GM12801 (cell line): Measurements from ENCODE around the gene C3.

Experiments used
- TF ChIP-seq, protein P1 (sequence below): IDR thresholded peaks from one replicate; pipeline ENCODE4 v1.5.1; 2011; ENCODE audit warnings: control low read depth; ENCODE audit not compliant: insufficient read length; ENCODE audit errors: extremely low read depth

C3 gene

GRCh38 chr19:6752256-6753177 lies 32.1 kb upstream of the C3 start:
- TF ChIP-seq, protein P1, sequence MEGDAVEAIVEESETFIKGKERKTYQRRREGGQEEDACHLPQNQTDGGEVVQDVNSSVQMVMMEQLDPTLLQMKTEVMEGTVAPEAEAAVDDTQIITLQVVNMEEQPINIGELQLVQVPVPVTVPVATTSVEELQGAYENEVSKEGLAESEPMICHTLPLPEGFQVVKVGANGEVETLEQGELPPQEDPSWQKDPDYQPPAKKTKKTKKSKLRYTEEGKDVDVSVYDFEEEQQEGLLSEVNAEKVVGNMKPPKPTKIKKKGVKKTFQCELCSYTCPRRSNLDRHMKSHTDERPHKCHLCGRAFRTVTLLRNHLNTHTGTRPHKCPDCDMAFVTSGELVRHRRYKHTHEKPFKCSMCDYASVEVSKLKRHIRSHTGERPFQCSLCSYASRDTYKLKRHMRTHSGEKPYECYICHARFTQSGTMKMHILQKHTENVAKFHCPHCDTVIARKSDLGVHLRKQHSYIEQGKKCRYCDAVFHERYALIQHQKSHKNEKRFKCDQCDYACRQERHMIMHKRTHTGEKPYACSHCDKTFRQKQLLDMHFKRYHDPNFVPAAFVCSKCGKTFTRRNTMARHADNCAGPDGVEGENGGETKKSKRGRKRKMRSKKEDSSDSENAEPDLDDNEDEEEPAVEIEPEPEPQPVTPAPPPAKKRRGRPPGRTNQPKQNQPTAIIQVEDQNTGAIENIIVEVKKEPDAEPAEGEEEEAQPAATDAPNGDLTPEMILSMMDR, result no peak

GRCh38 chr19:6751189-6751588 lies 30.7 kb upstream of the C3 start:
- TF ChIP-seq, protein P1, result no peak

- TF ChIP-seq, protein P1, result no peak
These were observed 29.6 kb upstream of the C3 start for GRCh38 chr19:6750062-6750461.

- TF ChIP-seq, protein P1, result no peak
These were observed 25.5 kb upstream of the C3 start for GRCh38 chr19:6745965-6746364.

GRCh38 chr19:6744381-6745301 lies 24.2 kb upstream of the C3 start:
- TF ChIP-seq, protein P1, result no peak

DNA sequence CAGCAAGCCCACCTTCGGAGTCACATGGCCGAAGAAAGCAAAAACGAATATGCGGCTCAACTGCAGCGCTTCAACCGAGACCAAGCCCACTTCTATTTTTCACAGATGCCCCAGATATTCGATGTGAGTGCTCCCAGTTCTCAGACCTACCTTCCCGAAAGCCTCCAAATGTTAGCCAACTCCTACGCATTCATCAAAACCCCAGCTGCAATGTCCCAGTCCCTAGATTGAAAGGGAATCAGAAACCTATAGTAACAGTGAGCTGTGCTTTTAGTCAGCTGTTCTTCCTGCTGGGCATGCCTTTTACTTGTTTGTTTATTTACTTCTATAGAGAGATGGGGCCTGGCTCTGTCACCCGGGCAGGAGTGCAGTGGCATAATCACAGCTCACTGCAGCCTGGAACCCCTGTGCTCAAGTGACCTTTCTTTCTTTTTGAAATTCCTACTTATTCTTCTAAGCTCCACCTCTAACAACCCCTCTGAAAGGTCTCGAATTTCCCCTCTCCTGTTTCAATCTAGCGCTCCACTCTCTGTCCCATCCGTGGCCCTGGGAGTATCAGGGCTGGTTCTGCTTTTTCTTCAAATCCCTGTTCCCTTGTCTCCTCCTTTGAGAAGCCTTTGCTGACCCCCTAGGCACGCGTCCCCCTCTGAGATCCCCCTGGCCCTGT lies 23.4 kb upstream of the C3 start:
- TF ChIP-seq, protein P1, result no peak

DNA sequence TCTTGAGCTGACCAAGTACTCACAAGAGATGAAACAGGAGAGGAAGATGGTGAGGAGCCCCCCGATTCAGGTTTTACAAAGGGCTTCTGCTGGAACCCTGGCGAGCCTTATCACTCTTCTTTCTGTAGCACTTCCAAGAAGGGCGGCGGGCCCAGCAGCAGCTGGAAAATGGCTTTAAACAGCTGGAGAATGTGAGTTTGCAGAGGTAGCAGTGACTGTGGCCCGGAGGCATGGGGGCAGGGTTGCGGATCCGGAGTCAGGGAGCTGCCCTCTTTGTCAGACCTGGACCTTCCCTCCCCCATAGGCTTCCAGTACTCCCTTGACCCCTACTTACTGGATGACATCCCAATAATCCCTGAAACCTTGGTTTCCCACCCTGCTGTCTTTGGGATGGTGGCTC lies 22.6 kb upstream of the C3 start:
- TF ChIP-seq, protein P1, result no peak
